Parathyroid adenoma (tissue), 2 donors: ENCODE results near the gene ADPRHL1.

Source experiments
- H2AFZ ChIP-seq: fragments of 300-600 bp; sonication (generic); one replicate; pipeline ENCODE4 v1.7.0; 2017; ENCODE audit warnings: antibody characterized with exemption, mild to moderate bottlenecking
- H3K27ac ChIP-seq: fragments of 300-600 bp; sonication (generic); one replicate; pipeline ENCODE4 v1.7.0; 2017
- H3K27me3 ChIP-seq: fragments of 300-600 bp; sonication (generic); one replicate; pipeline ENCODE4 v1.7.0; 2017; ENCODE audit warnings: low read length; ENCODE audit not compliant: control insufficient read depth, insufficient read depth
- H3K36me3 ChIP-seq: fragments of 300-600 bp; sonication (generic); one replicate; pipeline ENCODE4 v1.7.0; 2017; ENCODE audit warnings: low read length; ENCODE audit not compliant: control insufficient read depth, insufficient read depth
- H3K4me1 ChIP-seq: fragments of 300-600 bp; sonication (generic); one replicate; pipeline ENCODE4 v1.7.0; 2017; ENCODE audit warnings: control low read depth
- H3K4me2 ChIP-seq: fragments of 300-600 bp; sonication (generic); one replicate; pipeline ENCODE4 v1.7.0; 2017; ENCODE audit warnings: low read length
- H3K4me3 ChIP-seq: fragments of 300-600 bp; sonication (generic); one replicate; pipeline ENCODE4 v1.7.0; 2017; ENCODE audit warnings: low read depth, low read length
- H3K79me2 ChIP-seq: fragments of 300-600 bp; sonication (generic); one replicate; pipeline ENCODE4 v1.7.0; 2017; ENCODE audit warnings: control low read depth
- H3K9ac ChIP-seq: fragments of 300-600 bp; sonication (generic); one replicate; pipeline ENCODE4 v1.7.0; 2017; ENCODE audit warnings: mild to moderate bottlenecking
- H3K9me3 ChIP-seq: fragments of 300-600 bp; sonication (generic); one replicate; pipeline ENCODE4 v1.7.0; 2017; ENCODE audit warnings: low read length; ENCODE audit not compliant: control insufficient read depth
- TF ChIP-seq, protein P1 (sequence below): fragments of 300-600 bp; sonication (generic); IDR thresholded peaks from one replicate; pipeline ENCODE4 v1.7.0; 2017; ENCODE audit warnings: antibody characterized with exemption, mild to moderate bottlenecking
- donor health status: primary hyperparathyroidism.

Gene ADPRHL1

DNA sequence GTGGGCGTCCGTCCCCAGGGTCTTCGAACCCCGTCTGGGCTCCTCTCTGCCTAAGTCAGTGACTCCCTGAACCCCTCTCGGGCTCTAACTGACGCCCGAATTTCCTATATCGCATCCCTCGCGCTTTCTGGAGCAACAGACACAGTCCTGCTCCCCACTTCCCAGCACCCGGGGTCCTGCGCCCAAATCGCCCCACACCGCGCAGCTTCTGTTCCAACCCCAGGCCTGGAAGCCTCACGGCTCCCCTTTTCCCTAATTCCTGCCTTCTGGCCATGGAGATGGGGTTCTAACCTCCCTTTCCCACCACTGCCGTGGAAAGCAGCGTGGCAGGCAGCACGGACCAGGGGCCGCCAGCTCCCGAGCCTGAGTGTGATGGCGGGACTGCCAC is 87.7 kb downstream of the ADPRHL1 start:
- Histone ChIP-seq H3K36me3 (no peaks in the 10 kb centered on the region), H3K4me1 (no peaks in the 10 kb centered on the region), H3K27ac (no peak overlapping the region), H3K9ac (no peak overlapping the region), H3K4me3 (no peak overlapping the region), H3K9me3 (no peaks in the 10 kb centered on the region), H3K4me2 (no peak overlapping the region), H3K79me2 (no peaks in the 10 kb centered on the region), H3K27me3 (no peaks in the 10 kb centered on the region), H2AFZ (no peak overlapping the region)
- TF ChIP-seq, protein P1, sequence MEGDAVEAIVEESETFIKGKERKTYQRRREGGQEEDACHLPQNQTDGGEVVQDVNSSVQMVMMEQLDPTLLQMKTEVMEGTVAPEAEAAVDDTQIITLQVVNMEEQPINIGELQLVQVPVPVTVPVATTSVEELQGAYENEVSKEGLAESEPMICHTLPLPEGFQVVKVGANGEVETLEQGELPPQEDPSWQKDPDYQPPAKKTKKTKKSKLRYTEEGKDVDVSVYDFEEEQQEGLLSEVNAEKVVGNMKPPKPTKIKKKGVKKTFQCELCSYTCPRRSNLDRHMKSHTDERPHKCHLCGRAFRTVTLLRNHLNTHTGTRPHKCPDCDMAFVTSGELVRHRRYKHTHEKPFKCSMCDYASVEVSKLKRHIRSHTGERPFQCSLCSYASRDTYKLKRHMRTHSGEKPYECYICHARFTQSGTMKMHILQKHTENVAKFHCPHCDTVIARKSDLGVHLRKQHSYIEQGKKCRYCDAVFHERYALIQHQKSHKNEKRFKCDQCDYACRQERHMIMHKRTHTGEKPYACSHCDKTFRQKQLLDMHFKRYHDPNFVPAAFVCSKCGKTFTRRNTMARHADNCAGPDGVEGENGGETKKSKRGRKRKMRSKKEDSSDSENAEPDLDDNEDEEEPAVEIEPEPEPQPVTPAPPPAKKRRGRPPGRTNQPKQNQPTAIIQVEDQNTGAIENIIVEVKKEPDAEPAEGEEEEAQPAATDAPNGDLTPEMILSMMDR = no peak

DNA sequence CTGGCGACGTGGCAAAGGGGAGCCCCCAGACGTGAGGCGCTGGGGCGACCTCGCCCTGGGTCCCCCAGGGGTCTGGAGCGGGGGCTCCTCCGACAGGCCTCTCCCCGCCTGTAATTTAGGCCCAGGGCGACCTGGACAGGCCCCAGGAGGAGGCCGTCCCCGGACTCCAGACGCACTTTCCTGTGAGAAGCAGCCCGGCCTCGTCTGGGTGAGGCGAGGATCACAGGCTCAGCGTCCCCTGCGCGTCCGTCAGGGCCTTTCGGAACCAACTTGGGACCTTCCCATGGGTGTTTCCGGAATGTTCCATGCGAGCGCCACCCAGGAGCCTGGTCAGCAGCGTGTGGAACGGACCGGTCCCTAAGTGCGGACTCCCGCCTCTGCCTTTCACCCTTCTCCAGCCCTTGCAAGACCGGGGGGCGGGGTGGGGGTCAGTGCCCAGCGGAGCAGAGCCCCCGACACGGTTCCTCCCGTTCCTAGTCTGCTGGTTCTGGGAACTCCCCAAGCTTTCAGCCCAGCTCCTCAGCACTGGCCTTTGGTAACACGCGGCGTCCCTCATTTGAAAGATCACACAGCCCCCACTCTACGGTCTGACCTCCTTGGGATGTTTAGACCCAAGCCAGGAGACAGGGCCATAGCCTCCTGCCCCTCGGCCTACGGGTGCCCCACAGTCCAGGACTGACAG is 88.2 kb downstream of the ADPRHL1 start:
- no peaks in the 10 kb centered on the region for H3K4me1 ChIP-seq
- H3K27ac ChIP-seq = no peak overlapping the region
- no peaks in the 10 kb centered on the region for H3K9me3 ChIP-seq
- H3K36me3 ChIP-seq = no peaks in the 10 kb centered on the region
- TF ChIP-seq, protein P1 = no peak
- H3K4me3 ChIP-seq = peak overlapping the region; percentile 23
- H3K4me2 ChIP-seq = peak overlapping the region; percentile 64
- H3K9ac ChIP-seq = no peak overlapping the region
- no peak overlapping the region for H2AFZ ChIP-seq
- H3K27me3 ChIP-seq = no peaks in the 10 kb centered on the region
- no peaks in the 10 kb centered on the region for H3K79me2 ChIP-seq

DNA sequence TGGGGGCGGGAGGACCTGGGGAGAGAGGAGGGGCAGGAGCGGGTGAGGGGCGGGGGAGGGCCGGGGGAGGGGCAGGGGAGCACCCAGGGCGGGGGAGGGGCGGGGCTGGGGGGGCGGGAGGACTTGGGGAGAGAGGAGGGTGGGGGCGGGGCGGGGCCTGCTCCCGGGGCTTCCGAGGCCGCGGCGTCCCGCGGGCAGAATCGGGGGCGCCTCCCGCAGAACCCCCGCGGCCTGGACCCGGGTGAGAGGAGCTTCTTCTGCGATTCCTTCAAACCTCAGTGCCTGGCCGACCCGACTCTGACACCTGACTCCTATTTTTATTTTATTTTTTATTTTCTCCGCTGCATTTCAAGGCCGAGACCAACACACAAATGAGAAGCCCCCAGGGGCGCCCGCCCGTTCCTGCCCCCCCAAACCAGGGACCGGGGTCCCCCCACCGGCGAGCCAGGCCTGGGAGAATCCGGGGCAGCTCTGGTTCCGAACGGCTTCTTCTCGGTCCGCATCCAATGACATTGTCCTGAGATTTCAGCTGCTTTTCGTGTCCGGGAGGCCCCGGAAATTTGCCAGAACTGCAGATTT is 88.9 kb downstream of the ADPRHL1 start:
- TF ChIP-seq, protein P1 = no peak
- peak overlapping the region; percentile 23 for H3K4me3 ChIP-seq

DNA sequence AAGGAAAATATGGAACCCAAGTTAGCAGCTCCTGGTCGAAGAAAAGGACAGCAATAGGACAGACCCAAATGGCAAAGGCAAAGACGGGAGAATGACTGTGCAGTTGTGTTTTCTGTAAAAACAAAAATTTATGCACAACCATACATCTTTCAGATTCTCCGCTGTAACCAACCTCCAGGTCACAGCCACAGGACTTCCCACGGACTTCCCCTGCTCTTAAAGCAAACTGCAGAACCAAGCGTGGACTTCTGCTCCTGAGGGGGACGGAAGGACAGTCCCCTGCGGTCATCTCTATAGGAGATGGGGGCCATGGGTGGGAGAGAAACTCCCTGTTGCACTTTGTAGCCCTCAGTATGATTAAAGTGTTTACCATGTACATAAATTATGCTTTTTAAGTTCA is 91.9 kb downstream of the ADPRHL1 start:
- TF ChIP-seq, protein P1 = no peak
- H3K27me3 ChIP-seq = no peaks in the 10 kb centered on the region
- no peak overlapping the region for H3K9ac ChIP-seq

More for the DNA sequence above, 88.9 kb downstream of the ADPRHL1 start:
- Histone ChIP-seq H3K79me2 (no peaks in the 10 kb centered on the region), H3K9ac (no peak overlapping the region), H3K36me3 (no peaks in the 10 kb centered on the region), H3K9me3 (no peaks in the 10 kb centered on the region), H3K4me1 (no peaks in the 10 kb centered on the region), H2AFZ (no peak overlapping the region), H3K27me3 (no peaks in the 10 kb centered on the region), H3K27ac (no peak overlapping the region), H3K4me2 (peak overlapping the region; percentile 64)

DNA sequence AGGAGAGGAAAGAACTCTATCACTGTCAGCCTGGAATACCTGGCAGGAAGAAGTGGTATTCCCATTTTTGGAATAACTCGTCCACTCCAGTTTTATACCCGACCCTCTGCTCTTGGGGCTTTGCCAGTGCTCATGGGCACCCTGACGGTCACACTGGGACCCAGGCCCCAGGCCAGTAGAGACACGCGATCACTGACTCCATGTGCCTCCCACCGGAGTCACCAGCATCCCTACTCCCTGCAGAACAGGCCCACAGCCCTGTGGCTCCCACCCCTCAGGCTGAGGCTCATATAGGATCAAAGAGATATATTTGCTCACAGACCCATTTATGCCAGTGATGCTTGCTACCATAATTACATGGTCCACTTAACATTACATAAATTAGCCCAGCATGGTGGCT is 92.8 kb downstream of the ADPRHL1 start:
- Histone ChIP-seq H3K27ac (no peak overlapping the region), H3K79me2 (no peaks in the 10 kb centered on the region), H3K9ac (no peak overlapping the region), H2AFZ (no peak overlapping the region), H3K9me3 (no peaks in the 10 kb centered on the region), H3K4me3 (no peak overlapping the region), H3K36me3 (no peaks in the 10 kb centered on the region), H3K4me1 (no peaks in the 10 kb centered on the region), H3K27me3 (no peaks in the 10 kb centered on the region), H3K4me2 (no peak overlapping the region)
- TF ChIP-seq, protein P1 = no peak

More for the DNA sequence above, 91.9 kb downstream of the ADPRHL1 start:
- Histone ChIP-seq H3K27ac (no peak overlapping the region), H3K9me3 (no peaks in the 10 kb centered on the region), H2AFZ (no peak overlapping the region), H3K4me2 (no peak overlapping the region), H3K79me2 (no peaks in the 10 kb centered on the region), H3K4me3 (no peak overlapping the region), H3K4me1 (no peaks in the 10 kb centered on the region), H3K36me3 (no peaks in the 10 kb centered on the region)
